ENCODE measurements around the gene LGALS9.
"Not testable (repeated sequence)": the region's sequence is repeated elsewhere in the genome, so short reads cannot be mapped to it uniquely, and the experiment has no call there.

LGALS9 gene

GRCh38 chr17:27650836-27651235, 19.8 kb downstream of the LGALS9 start:
- DNase-seq (ENCODE audit: extremely low spot score, insufficient read length, low read depth) (no peak), FAIRE-seq (no peak)

- DNase-seq (ENCODE audit: extremely low spot score, insufficient read length, low read depth) (no peak), FAIRE-seq (peak; percentile 80)
These were observed 20.7 kb downstream of the LGALS9 start for GRCh38 chr17:27651411-27652345.

- not testable (repeated sequence) for FAIRE-seq; DNase-seq (ENCODE audit: extremely low spot score, insufficient read length, low read depth)
These were observed 22.5 kb downstream of the LGALS9 start for GRCh38 chr17:27653449-27653971.

- no peak for FAIRE-seq
These were observed 23.1 kb downstream of the LGALS9 start for GRCh38 chr17:27654136-27654535.

GRCh38 chr17:27654654-27655524, 23.9 kb downstream of the LGALS9 start:
- FAIRE-seq: peak; percentile 79

More at GRCh38 chr17:27654136-27654535, 23.1 kb downstream of the LGALS9 start:
- no peak for DNase-seq (ENCODE audit: extremely low spot score, insufficient read length, low read depth)

GRCh38 chr17:27655525-27656111, 24.6 kb downstream of the LGALS9 start:
- FAIRE-seq; DNase-seq (ENCODE audit: extremely low spot score, insufficient read length, low read depth): not testable (repeated sequence)

More at GRCh38 chr17:27654654-27655524, 23.9 kb downstream of the LGALS9 start:
- peak; percentile 65 for DNase-seq (ENCODE audit: extremely low spot score, insufficient read length, low read depth)

GRCh38 chr17:27656620-27657019, 25.6 kb downstream of the LGALS9 start:
- FAIRE-seq; DNase-seq (ENCODE audit: extremely low spot score, insufficient read length, low read depth): not testable (repeated sequence)

- no peak for DNase-seq (ENCODE audit: extremely low spot score, insufficient read length, low read depth)
- no peak for FAIRE-seq
These were observed 26.6 kb downstream of the LGALS9 start for GRCh38 chr17:27657620-27658019.

- FAIRE-seq (no peak), DNase-seq (ENCODE audit: extremely low spot score, insufficient read length, low read depth) (no peak)
These were observed 28.7 kb downstream of the LGALS9 start for GRCh38 chr17:27659683-27660082.

- no peak for DNase-seq (ENCODE audit: extremely low spot score, insufficient read length, low read depth)
- FAIRE-seq: no peak
These were observed 29.4 kb downstream of the LGALS9 start for GRCh38 chr17:27660436-27660835.

- FAIRE-seq: no peak
- no peak for DNase-seq (ENCODE audit: extremely low spot score, insufficient read length, low read depth)
These were observed 33.1 kb downstream of the LGALS9 start for GRCh38 chr17:27663936-27664605.

GRCh38 chr17:27664606-27664965, 33.6 kb downstream of the LGALS9 start:
- DNase-seq (ENCODE audit: extremely low spot score, insufficient read length, low read depth) (no peak), FAIRE-seq (no peak)

GRCh38 chr17:27665549-27665948, 34.6 kb downstream of the LGALS9 start:
- DNase-seq (ENCODE audit: extremely low spot score, insufficient read length, low read depth) (no peak), FAIRE-seq (no peak)

GRCh38 chr17:27666270-27666669, 35.3 kb downstream of the LGALS9 start:
- not testable (repeated sequence) for FAIRE-seq; DNase-seq (ENCODE audit: extremely low spot score, insufficient read length, low read depth)

GRCh38 chr17:27666831-27667560, 36.0 kb downstream of the LGALS9 start:
- FAIRE-seq (no peak), DNase-seq (ENCODE audit: extremely low spot score, insufficient read length, low read depth) (no peak)

- FAIRE-seq (no peak), DNase-seq (ENCODE audit: extremely low spot score, insufficient read length, low read depth) (no peak)
These were observed 36.9 kb downstream of the LGALS9 start for GRCh38 chr17:27667656-27668487.

- FAIRE-seq (no peak), DNase-seq (ENCODE audit: extremely low spot score, insufficient read length, low read depth) (no peak)
These were observed 37.5 kb downstream of the LGALS9 start for GRCh38 chr17:27668488-27668823.

- FAIRE-seq (no peak), DNase-seq (ENCODE audit: extremely low spot score, insufficient read length, low read depth) (no peak)
These were observed 38.1 kb downstream of the LGALS9 start for GRCh38 chr17:27669136-27669535.

Measured in GM18507 (cell line).